ENCODE data around the gene ENTHD1. TPM values are rescaled to one million over a fixed set of nuclear protein-coding genes. Genes with fewer than 3 reads are reported as not detected.

Gene ENTHD1
- total and polyA plus RNA-seq, 9 of the 15 experiments (the other 6 are each of a cell fraction or from before 2014, with no cell fraction given): 0.13 to 0.98 (median 0.35) TPM

- peak overlapping the region; percentile 26; the same call in 1 of the 3 replicates for H3K27ac ChIP-seq (ENCODE audit: extremely low read depth, low read depth, low read length)
- no peaks in the 10 kb centered on the region for H3K36me3 ChIP-seq (ENCODE audit: control insufficient read depth, insufficient read depth, low read length)
- no peaks in the 10 kb centered on the region for H3K9me1 ChIP-seq (ENCODE audit: control insufficient read depth, insufficient read depth, low read length)
- peaks cover 11 to 46% of the 10 kb centered on the region in 2 experiments; a peak in 4 of 5 replicates for H3K4me1 ChIP-seq (replicated peaks in 1 of 2; ENCODE audit: control insufficient read depth in 2 of 2, insufficient read depth in 2 of 2, low read length in 2 of 2)
- no peaks in the 10 kb centered on the region for H4K20me1 ChIP-seq (replicated peaks; ENCODE audit: control insufficient read depth, insufficient read depth, low read length)
- H3K9me3 ChIP-seq (replicated peaks; ENCODE audit: control insufficient read depth, insufficient read depth, low read depth, low read length): no peaks in the 10 kb centered on the region; the same call in 1 of the 2 replicates
- peak overlapping the region; percentile 70 for H2AFZ ChIP-seq (ENCODE audit: low read depth, low read length)
- intact Hi-C loops (cut with micrococcal nuclease): loop anchor here (10.0 kb wide), 1 partner anchor 72 kb away; no protein-coding TSS in a partner anchor
- no TSS peak for BruUV-seq (replicated peaks)
- ChIA-PET POLR2A (interaction anchor here (0.6 to 3.0 kb wide), 4 partner anchors 10 to 117 kb away, joined by 3 to 13 read pairs (median 4); no protein-coding TSS in a partner anchor), CTCF (ENCODE audit: low intra/inter-chr PET ratio) (no interaction called here)
- no peaks in the 10 kb centered on the region for H3K27me3 ChIP-seq (ENCODE audit: control insufficient read depth in 2 of 2, insufficient read depth in 2 of 2, low read length in 2 of 2)
- in situ Hi-C loops (cut with MboI): no loop called here
- TF ChIP-seq POLR3G (IDR thresholded peaks at IDR 0.05; ENCODE audit: extremely low read depth, insufficient read length, insufficient replicate concordance) (no peak), FOXK1 (CRISPR knock-in tag; IDR thresholded peaks at IDR 0.05; ENCODE audit: borderline replicate concordance) (no peak), ZNF232 (CRISPR knock-in tag; IDR thresholded peaks at IDR 0.05) (no peak), RBFOX2 (IDR thresholded peaks at IDR 0.05; ENCODE audit: low read depth, low read length) (no peak), NR3C1 (CRISPR knock-in tag; IDR thresholded peaks at IDR 0.05) (no peak), TSC22D4 (tag; IDR thresholded peaks at IDR 0.05) (no peak), CREBBP (IDR thresholded peaks at IDR 0.05; ENCODE audit: low read depth, low read length) (no peak)
- WGBS (ENCODE audit: insufficient coverage, low coverage, missing lambda C conversion rate): 64% methylated on average over 4 of the region's 5 CpGs
- DNase-seq (ENCODE audit: extremely low read depth in 1 of 4, low spot score in 3 of 4) (no peak), FAIRE-seq (no peak), ATAC-seq (0 out of 3 replicates have a peak, but pooled peaks have one; percentile 26)
- peak overlapping the region; percentile 51 for H3K4me2 ChIP-seq (ENCODE audit: insufficient read depth, low read length)
- peak overlapping the region; percentile 10 to 76; a peak in 3 of 4 replicates for H3K9ac ChIP-seq (ENCODE audit: insufficient read depth in 1 of 2, low read depth in 2 of 2, low read length in 2 of 2)
- no peak overlapping the region for H3K4me3 ChIP-seq
- H3K79me2 ChIP-seq (ENCODE audit: control insufficient read depth, insufficient read depth, low read length): peaks cover 21% of the 10 kb centered on the region; the same call in 2 of the 3 replicates
Measured at GRCh38 chr22:39926753-39927152, 33.2 kb upstream of the ENTHD1 start.

All from K562 (cell line).